Osteoblast (primary cell): Measurements from ENCODE around the gene SLC2A4RG. TPM values are rescaled to one million over a fixed set of nuclear protein-coding genes. Genes with fewer than 3 reads are reported as not detected.
A peak's percentile ranks its signal among the peaks of the same experiment; 100 is the strongest.

ENCODE experiments used
- DNase-seq: peaks from one replicate; pipeline ENCODE4 v3.0.0; 2011; ENCODE audit warnings: low spot score, mixed read lengths; ENCODE audit not compliant: insufficient read length; ENCODE audit errors: missing footprints
- H2AFZ ChIP-seq: 2 replicates; pipeline ENCODE4 v1.6.0; 2011; ENCODE audit warnings: mild to moderate bottlenecking, low read length
- H3K27ac ChIP-seq: 2 replicates; pipeline ENCODE4 v1.5.1; 2011; ENCODE audit warnings: mild to moderate bottlenecking, low read depth, low read length, moderate library complexity
- H3K27me3 ChIP-seq: 2 replicates; pipeline ENCODE4 v1.6.0; 2012; ENCODE audit warnings: mild to moderate bottlenecking, control low read depth, inconsistent platforms, low read length, moderate library complexity; ENCODE audit not compliant: insufficient read depth
- H3K36me3 ChIP-seq: 2 replicates; pipeline ENCODE4 v1.5.1; 2011; ENCODE audit warnings: mild to moderate bottlenecking, low read length, control low read depth, moderate library complexity; ENCODE audit not compliant: insufficient read depth
- H3K4me1 ChIP-seq: 2 replicates; pipeline ENCODE4 v1.5.1; 2011; ENCODE audit warnings: mild to moderate bottlenecking, low read length, control low read depth, moderate library complexity; ENCODE audit not compliant: insufficient read depth
- H3K4me2 ChIP-seq: 2 replicates; pipeline ENCODE4 v1.6.0; 2011; ENCODE audit warnings: mild to moderate bottlenecking, low read length; ENCODE audit not compliant: insufficient read depth
- H3K4me3 ChIP-seq: fragments of 200-600 bp; sonication (generic); 3 replicates; pipeline ENCODE4 v1.5.1; 2012; ENCODE audit warnings: mild to moderate bottlenecking, low read length, inconsistent platforms; ENCODE audit not compliant: insufficient read depth
- H3K79me2 ChIP-seq: 2 replicates; pipeline ENCODE4 v1.6.0; 2012; ENCODE audit warnings: mild to moderate bottlenecking, low read length, control low read depth, inconsistent platforms; ENCODE audit not compliant: insufficient read depth
- H3K9me3 ChIP-seq: 2 replicates; pipeline ENCODE4 v1.5.1; 2011; ENCODE audit warnings: low read depth, low read length, control low read depth
- H4K20me1 ChIP-seq: 2 replicates; pipeline ENCODE4 v1.6.0; 2012; ENCODE audit warnings: mild to moderate bottlenecking, low read length, control low read depth; ENCODE audit not compliant: insufficient read depth
- total RNA-seq: library from RNA; depleted of rRNA; stranded (reverse); fragments of >200 nt; gene quantifications from 2 replicates; pipeline ENCODE4 v1.2.3, GENCODE V29; 2012
- TF ChIP-seq, protein P1 (sequence below): IDR thresholded peaks from 2 replicates; pipeline ENCODE4 v1.5.1; 2011; ENCODE audit warnings: mild to moderate bottlenecking, low read depth, low read length, moderate library complexity; ENCODE audit errors: extremely low read depth

SLC2A4RG gene
- total RNA-seq, 1 donor = 27.5 TPM

DNA sequence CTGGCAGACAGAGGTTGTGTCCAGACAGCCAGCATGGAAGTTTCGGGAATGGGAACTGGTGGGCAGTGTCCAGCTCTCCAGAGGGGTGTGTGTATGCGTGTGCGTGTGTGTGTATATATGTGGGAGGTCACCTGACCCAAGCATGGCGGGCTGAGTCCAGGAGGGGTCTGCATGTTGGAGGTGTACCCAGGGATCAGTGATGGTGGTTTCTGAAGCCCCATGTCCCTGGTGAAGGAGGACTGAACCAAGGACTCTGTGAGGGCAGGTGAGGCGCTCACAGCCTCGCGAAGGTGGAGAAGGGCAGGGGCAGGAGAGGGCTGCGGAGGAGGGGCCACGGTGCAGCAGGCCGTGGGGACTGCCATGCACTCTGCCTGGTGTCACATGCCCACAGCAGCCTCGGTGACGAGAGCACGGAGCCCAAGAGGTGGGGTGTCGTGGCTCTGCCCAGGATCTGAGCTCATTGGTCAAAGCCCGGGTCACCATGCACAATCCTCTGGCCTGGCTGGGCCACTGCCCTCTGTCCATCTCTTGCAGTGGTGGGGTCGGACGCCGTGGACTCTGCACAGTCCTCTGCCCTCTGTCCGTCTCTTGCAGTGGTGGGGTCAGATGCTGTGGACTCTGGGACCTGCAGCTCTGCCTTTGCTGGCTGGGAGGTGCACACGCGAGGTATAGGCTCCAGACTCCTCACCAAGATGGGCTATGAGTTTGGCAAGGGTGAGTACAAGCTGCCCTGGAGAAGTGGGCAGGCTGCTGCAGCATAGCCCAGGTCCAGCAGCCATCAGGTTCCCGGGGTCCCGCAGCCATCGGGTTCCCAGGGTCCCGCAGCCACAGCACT lies 5.2 kb upstream of the SLC2A4RG start:
- peaks cover 29% of the 10 kb centered on the region for H4K20me1 ChIP-seq
- TF ChIP-seq, protein P1, sequence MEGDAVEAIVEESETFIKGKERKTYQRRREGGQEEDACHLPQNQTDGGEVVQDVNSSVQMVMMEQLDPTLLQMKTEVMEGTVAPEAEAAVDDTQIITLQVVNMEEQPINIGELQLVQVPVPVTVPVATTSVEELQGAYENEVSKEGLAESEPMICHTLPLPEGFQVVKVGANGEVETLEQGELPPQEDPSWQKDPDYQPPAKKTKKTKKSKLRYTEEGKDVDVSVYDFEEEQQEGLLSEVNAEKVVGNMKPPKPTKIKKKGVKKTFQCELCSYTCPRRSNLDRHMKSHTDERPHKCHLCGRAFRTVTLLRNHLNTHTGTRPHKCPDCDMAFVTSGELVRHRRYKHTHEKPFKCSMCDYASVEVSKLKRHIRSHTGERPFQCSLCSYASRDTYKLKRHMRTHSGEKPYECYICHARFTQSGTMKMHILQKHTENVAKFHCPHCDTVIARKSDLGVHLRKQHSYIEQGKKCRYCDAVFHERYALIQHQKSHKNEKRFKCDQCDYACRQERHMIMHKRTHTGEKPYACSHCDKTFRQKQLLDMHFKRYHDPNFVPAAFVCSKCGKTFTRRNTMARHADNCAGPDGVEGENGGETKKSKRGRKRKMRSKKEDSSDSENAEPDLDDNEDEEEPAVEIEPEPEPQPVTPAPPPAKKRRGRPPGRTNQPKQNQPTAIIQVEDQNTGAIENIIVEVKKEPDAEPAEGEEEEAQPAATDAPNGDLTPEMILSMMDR = no peak
- no peaks in the 10 kb centered on the region for H3K27me3 ChIP-seq
- no peaks in the 10 kb centered on the region for H3K4me1 ChIP-seq
- H3K36me3 ChIP-seq = peaks cover 8% of the 10 kb centered on the region
- H3K79me2 ChIP-seq = peaks cover 36% of the 10 kb centered on the region
- no peak overlapping the region for H3K4me2 ChIP-seq
- no peak overlapping the region for H3K27ac ChIP-seq
- no peaks in the 10 kb centered on the region for H3K9me3 ChIP-seq
- H2AFZ ChIP-seq = no peak overlapping the region
- DNase-seq = peak; percentile 44
- H3K4me3 ChIP-seq = no peak overlapping the region

GRCh38 chr20:63734946-63735858 lies 4.4 kb upstream of the SLC2A4RG start:
- H3K36me3 ChIP-seq = peaks cover 8% of the 10 kb centered on the region

GRCh38 chr20:63735859-63736718 lies 3.5 kb upstream of the SLC2A4RG start, which contains the start of gene LIME1:
TSS of gene LIME1 (plus strand) at chr20:63736664. CDS start at chr20:63737550, 886 bp downstream.
- Histone ChIP-seq H3K27ac (no peak within 1 kb of the TSS), H2AFZ (no peak within 1 kb of the TSS), H3K4me3 (no peak within 1 kb of the TSS), H3K4me2 (no peak within 1 kb of the TSS), H3K4me1 (peaks cover 3% of the 10 kb centered on the region), H3K36me3 (peaks cover 8% of the 10 kb centered on the region), H4K20me1 (peaks cover 32% of the 10 kb centered on the region), H3K79me2 (peaks cover 22% of the 10 kb centered on the region), H3K27me3 (no peaks in the 10 kb centered on the region), H3K9me3 (no peaks in the 10 kb centered on the region)
- TF ChIP-seq, protein P1 = no peak
- DNase-seq = peak; percentile 83

More at GRCh38 chr20:63734946-63735858, 4.4 kb upstream of the SLC2A4RG start:
- Histone ChIP-seq H3K27ac (no peak overlapping the region), H4K20me1 (peaks cover 29% of the 10 kb centered on the region), H3K4me2 (no peak overlapping the region), H3K4me1 (no peaks in the 10 kb centered on the region), H3K27me3 (no peaks in the 10 kb centered on the region), H3K79me2 (peaks cover 28% of the 10 kb centered on the region), H2AFZ (no peak overlapping the region), H3K4me3 (no peak overlapping the region), H3K9me3 (no peaks in the 10 kb centered on the region)
- TF ChIP-seq, protein P1 = no peak
- peak; percentile 88 for DNase-seq
